Neural progenitor cell (in vitro differentiated cells): ENCODE data around the gene NKD1. TPM values are rescaled to one million over a fixed set of nuclear protein-coding genes. Genes with fewer than 3 reads are reported as not detected.

Experiments used
- DNase-seq: peaks from one replicate; pipeline ENCODE4 v3.0.0-alpha.2; 2016; ENCODE audit warnings: low spot score
- H2AFZ ChIP-seq: fragments of 200-600 bp; sonication (generic); replicated peaks from 2 replicates; pipeline ENCODE4 v1.6.1; 2016; ENCODE audit warnings: antibody characterized with exemption
- H3F3A ChIP-seq: fragments of 200-600 bp; sonication (generic); 2 replicates; pipeline ENCODE4 v1.6.1; 2016; ENCODE audit warnings: antibody characterized with exemption, low read depth
- H3K27ac ChIP-seq: fragments of 200-600 bp; sonication (generic); 2 replicates; pipeline ENCODE4 v1.5.1; 2016; ENCODE audit warnings: mild to moderate bottlenecking
- H3K27me3 ChIP-seq: fragments of 200-600 bp; sonication (generic); 2 replicates; pipeline ENCODE4 v1.6.1; 2016; ENCODE audit warnings: mild to moderate bottlenecking, moderate library complexity
- H3K36me3 ChIP-seq: fragments of 200-600 bp; sonication (generic); 2 replicates; pipeline ENCODE4 v1.5.1; 2016
- H3K4me1 ChIP-seq: fragments of 200-600 bp; sonication (generic); 2 replicates; pipeline ENCODE4 v1.6.1; 2016; ENCODE audit warnings: mixed run types
- H3K4me2 ChIP-seq: fragments of 200-600 bp; sonication (generic); 2 replicates; pipeline ENCODE4 v1.6.1; 2016
- H3K4me3 ChIP-seq: fragments of 200-600 bp; sonication (generic); 2 replicates; pipeline ENCODE4 v1.5.1; 2016
- H3K79me2 ChIP-seq: fragments of 200-600 bp; sonication (generic); 2 replicates; pipeline ENCODE4 v1.6.1; 2016; ENCODE audit warnings: low read depth
- H3K9ac ChIP-seq: fragments of 200-600 bp; sonication (generic); 2 replicates; pipeline ENCODE4 v1.6.1; 2016
- H3K9me3 ChIP-seq: fragments of 200-600 bp; sonication (generic); 2 replicates; pipeline ENCODE4 v1.5.1; 2016; ENCODE audit warnings: low read depth
- H4K20me1 ChIP-seq: fragments of 200-600 bp; sonication (generic); 2 replicates; pipeline ENCODE4 v1.6.1; 2016; ENCODE audit warnings: low read depth
- H3K27ac Mint-ChIP-seq: 3 replicates; pipeline ENCODE4 v1.8.0; 2021; ENCODE audit warnings: mixed read lengths
- H3K27me3 Mint-ChIP-seq: 2 replicates; pipeline ENCODE4 v1.8.0; 2022; ENCODE audit warnings: low read depth, mild to moderate bottlenecking, inconsistent platforms, moderate library complexity, mixed read lengths; ENCODE audit not compliant: insufficient read depth
- H3K36me3 Mint-ChIP-seq: 3 replicates; pipeline ENCODE4 v1.8.0; 2021; ENCODE audit warnings: mixed read lengths
- H3K4me1 Mint-ChIP-seq: 3 replicates; pipeline ENCODE4 v1.8.0; 2021; ENCODE audit warnings: mixed read lengths
- H3K4me3 Mint-ChIP-seq: 3 replicates; pipeline ENCODE4 v1.8.0; 2021; ENCODE audit warnings: mild to moderate bottlenecking, moderate library complexity, mixed read lengths
- H3K9me3 Mint-ChIP-seq: 3 replicates; pipeline ENCODE4 v1.8.0; 2020; ENCODE audit warnings: mixed read lengths
- EZH2 ChIP-seq: fragments of 200-600 bp; sonication (generic); IDR thresholded peaks from 2 replicates; pipeline ENCODE4 v1.6.1; 2017; ENCODE audit warnings: antibody characterized with exemption, mild to moderate bottlenecking, moderate library complexity
- EZH2phosphoT487 ChIP-seq: fragments of 200-600 bp; sonication (generic); IDR thresholded peaks from 2 replicates; pipeline ENCODE4 v1.6.1; 2017; ENCODE audit warnings: antibody characterized with exemption
- total RNA-seq: library from RNA; depleted of rRNA; stranded (reverse); fragments of >200 nt; gene quantifications from 2 replicates; pipeline ENCODE4 v1.2.3, GENCODE V29; 2015; ENCODE audit warnings: low replicate concordance
- TF ChIP-seq, protein P1 (sequence below): fragments of 200-600 bp; sonication (generic); IDR thresholded peaks from 2 replicates; pipeline ENCODE4 v1.5.1; 2017; ENCODE audit warnings: antibody characterized with exemption, mild to moderate bottlenecking

Gene NKD1
- total RNA-seq, 1 donor from 2014 or later, result 5.3 TPM

- Histone ChIP-seq H4K20me1 (peaks cover 18% of the 10 kb centered on the region), H3K4me2 (peak overlapping the region; percentile 81), H3K27ac (no peak overlapping the region), H3K4me3 (peak overlapping the region; percentile 53), H3K4me1 (peaks cover 17% of the 10 kb centered on the region), H2AFZ (no peak overlapping the region), H3K27me3 (peaks cover 80% of the 10 kb centered on the region), H3K36me3 (no peaks in the 10 kb centered on the region), H3F3A (peaks cover 12% of the 10 kb centered on the region), H3K9me3 (no peaks in the 10 kb centered on the region), H3K79me2 (no peaks in the 10 kb centered on the region), H3K9ac (no peak overlapping the region)
- Mint-ChIP-seq H3K4me3 (peak overlapping the region; percentile 86), H3K27me3 (peaks cover 10% of the 10 kb centered on the region), H3K4me1 (peaks cover 58% of the 10 kb centered on the region), H3K36me3 (peaks cover 10% of the 10 kb centered on the region), H3K27ac (no peak overlapping the region), H3K9me3 (peaks cover 3% of the 10 kb centered on the region)
- DNase-seq, result peak; percentile 77
- TF ChIP-seq, protein P1, sequence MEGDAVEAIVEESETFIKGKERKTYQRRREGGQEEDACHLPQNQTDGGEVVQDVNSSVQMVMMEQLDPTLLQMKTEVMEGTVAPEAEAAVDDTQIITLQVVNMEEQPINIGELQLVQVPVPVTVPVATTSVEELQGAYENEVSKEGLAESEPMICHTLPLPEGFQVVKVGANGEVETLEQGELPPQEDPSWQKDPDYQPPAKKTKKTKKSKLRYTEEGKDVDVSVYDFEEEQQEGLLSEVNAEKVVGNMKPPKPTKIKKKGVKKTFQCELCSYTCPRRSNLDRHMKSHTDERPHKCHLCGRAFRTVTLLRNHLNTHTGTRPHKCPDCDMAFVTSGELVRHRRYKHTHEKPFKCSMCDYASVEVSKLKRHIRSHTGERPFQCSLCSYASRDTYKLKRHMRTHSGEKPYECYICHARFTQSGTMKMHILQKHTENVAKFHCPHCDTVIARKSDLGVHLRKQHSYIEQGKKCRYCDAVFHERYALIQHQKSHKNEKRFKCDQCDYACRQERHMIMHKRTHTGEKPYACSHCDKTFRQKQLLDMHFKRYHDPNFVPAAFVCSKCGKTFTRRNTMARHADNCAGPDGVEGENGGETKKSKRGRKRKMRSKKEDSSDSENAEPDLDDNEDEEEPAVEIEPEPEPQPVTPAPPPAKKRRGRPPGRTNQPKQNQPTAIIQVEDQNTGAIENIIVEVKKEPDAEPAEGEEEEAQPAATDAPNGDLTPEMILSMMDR, result peak; percentile 48
- no peak for TF ChIP-seq EZH2
Measured at GRCh38 chr16:50547340-50548124, 664 bp upstream of the NKD1 start.

DNA sequence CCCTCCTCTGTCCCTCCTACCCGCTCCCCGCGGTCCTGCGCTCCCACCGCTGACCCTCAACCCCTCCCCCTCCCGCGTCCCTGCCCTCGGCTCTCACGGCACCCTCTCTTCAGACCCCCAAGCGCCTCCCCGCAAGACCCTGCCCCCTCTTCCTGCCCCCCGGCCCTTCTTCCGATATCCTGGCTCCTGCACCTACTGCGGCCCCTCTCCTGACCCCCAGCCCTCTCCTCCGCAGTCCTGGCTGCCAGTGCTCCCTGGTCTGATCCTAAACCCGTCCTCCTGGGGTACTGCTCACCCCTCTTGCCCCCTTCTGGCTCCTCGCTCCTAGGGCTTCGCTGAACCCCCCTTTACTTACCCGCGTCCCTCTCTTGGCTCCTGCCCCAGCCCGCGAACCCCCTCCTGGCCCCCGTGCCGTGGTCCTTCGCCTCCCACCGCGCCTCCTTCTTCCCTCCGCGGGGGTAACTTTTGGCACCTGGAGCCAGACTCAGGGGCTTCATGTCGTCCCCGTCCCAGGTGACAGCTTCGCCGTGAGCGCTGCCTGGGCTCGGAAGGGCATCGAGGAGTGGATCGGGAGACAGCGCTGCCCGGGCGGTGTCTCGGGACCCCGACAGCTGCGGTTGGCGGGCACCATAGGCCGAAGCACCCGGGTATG lies 839 bp downstream of the NKD1 start:
- Mint-ChIP-seq H3K27ac (no peak overlapping the region), H3K27me3 (peaks cover 7% of the 10 kb centered on the region), H3K4me1 (peaks cover 63% of the 10 kb centered on the region), H3K9me3 (no peaks in the 10 kb centered on the region), H3K36me3 (peaks cover 23% of the 10 kb centered on the region), H3K4me3 (peak overlapping the region; percentile 89)
- peaks cover 12% of the 10 kb centered on the region for H3F3A ChIP-seq
- H3K27me3 ChIP-seq, result peaks cover 65% of the 10 kb centered on the region
- no peak overlapping the region for H3K27ac ChIP-seq
- peaks cover 18% of the 10 kb centered on the region for H4K20me1 ChIP-seq
- H3K9me3 ChIP-seq, result no peaks in the 10 kb centered on the region
- peak; percentile 10 for DNase-seq
- H3K4me3 ChIP-seq, result peak overlapping the region; percentile 73
- H3K4me1 ChIP-seq, result peaks cover 17% of the 10 kb centered on the region
- no peaks in the 10 kb centered on the region for H3K79me2 ChIP-seq
- H3K4me2 ChIP-seq, result peak overlapping the region; percentile 84
- H3K36me3 ChIP-seq, result no peaks in the 10 kb centered on the region
- H3K9ac ChIP-seq, result no peak overlapping the region
- TF ChIP-seq EZH2phosphoT487, result no peak
- TF ChIP-seq EZH2, result no peak
- TF ChIP-seq, protein P1, result no peak
- peak overlapping the region; percentile 97 for H2AFZ ChIP-seq

DNA sequence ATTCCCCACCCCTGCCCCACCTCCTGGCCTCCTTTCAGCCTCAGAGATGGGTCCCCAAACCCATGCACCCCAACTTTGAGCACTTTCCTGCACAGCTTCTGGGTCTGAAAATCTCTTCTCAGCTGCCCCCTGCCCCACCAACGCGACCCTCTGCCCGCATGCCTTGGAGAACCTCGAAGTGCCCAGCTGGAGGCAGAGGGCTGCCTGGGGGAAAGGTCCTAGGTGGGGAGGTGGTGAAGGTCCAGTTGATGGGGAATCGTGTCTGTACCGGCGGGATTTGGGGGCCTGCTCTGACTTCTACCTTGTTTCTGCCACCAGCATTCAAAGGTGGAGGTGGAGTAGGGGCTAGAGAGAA lies 1.3 kb downstream of the NKD1 start:
- Histone ChIP-seq H3F3A (peaks cover 12% of the 10 kb centered on the region), H3K36me3 (no peaks in the 10 kb centered on the region), H3K27ac (no peak overlapping the region), H3K9ac (no peak overlapping the region), H3K4me3 (no peak overlapping the region), H3K79me2 (no peaks in the 10 kb centered on the region), H3K27me3 (peaks cover 59% of the 10 kb centered on the region), H3K9me3 (no peaks in the 10 kb centered on the region), H2AFZ (no peak overlapping the region), H4K20me1 (peaks cover 18% of the 10 kb centered on the region), H3K4me2 (peak overlapping the region; percentile 84), H3K4me1 (peaks cover 17% of the 10 kb centered on the region)
- Mint-ChIP-seq H3K27me3 (peaks cover 2% of the 10 kb centered on the region), H3K4me3 (peak overlapping the region; percentile 89), H3K36me3 (peaks cover 26% of the 10 kb centered on the region), H3K27ac (peak overlapping the region; percentile 79), H3K9me3 (no peaks in the 10 kb centered on the region), H3K4me1 (peaks cover 58% of the 10 kb centered on the region)
- no peak for DNase-seq
- TF ChIP-seq EZH2phosphoT487 (no peak), EZH2 (no peak)
- TF ChIP-seq, protein P1, result no peak
